OCI-LY3 (cell line): Measurements from ENCODE around the gene CCDC178.

Experiments
- EZH2phosphoT487 ChIP-seq: fragments of 200-600 bp; shearing (Covaris generic); IDR thresholded peaks from 2 replicates; pipeline ENCODE4 v1.6.1; 2018; ENCODE audit warnings: antibody characterized with exemption, mixed run types, low read depth
- TF ChIP-seq, protein P1 (sequence below): fragments of 200-600, 300-600 bp; sonication (generic); IDR thresholded peaks from 2 replicates; pipeline ENCODE4 v1.5.1; 2014; ENCODE audit warnings: antibody characterized with exemption, low read length, low read depth

DNA sequence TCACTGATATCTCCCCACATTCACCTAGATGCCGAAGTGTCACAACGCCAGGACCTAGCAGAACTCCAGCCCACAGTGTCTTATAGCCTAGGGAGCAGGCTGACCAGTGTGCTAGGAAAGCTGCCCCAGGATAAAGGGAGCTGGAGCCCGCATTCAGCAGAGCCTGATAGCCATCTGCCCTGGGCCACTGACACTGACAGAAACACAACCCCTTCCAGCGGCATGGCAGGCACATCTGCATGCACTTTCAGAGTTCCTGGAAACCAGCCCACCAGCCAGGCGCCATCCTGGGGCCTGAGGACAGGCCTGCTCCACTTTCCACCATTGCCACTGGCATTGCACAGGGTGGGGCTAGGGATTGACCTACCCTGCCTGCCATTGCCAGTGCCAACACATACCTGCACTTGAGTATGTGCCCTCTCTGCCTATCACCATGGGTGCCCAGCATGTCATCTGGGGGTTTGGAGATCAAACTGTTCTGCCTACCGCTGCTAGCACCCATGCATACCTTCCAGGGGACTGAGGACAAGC is 377.6 kb downstream of the CCDC178 start:
- TF ChIP-seq, protein P1, sequence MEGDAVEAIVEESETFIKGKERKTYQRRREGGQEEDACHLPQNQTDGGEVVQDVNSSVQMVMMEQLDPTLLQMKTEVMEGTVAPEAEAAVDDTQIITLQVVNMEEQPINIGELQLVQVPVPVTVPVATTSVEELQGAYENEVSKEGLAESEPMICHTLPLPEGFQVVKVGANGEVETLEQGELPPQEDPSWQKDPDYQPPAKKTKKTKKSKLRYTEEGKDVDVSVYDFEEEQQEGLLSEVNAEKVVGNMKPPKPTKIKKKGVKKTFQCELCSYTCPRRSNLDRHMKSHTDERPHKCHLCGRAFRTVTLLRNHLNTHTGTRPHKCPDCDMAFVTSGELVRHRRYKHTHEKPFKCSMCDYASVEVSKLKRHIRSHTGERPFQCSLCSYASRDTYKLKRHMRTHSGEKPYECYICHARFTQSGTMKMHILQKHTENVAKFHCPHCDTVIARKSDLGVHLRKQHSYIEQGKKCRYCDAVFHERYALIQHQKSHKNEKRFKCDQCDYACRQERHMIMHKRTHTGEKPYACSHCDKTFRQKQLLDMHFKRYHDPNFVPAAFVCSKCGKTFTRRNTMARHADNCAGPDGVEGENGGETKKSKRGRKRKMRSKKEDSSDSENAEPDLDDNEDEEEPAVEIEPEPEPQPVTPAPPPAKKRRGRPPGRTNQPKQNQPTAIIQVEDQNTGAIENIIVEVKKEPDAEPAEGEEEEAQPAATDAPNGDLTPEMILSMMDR, result no peak
- no peak for TF ChIP-seq EZH2phosphoT487
